Tibial nerve (tissue), 3 donors: ENCODE results near the gene MED7.

Experiments
- POLR2A ChIP-seq, 2 donors: fragments of 450-650 bp; IDR thresholded peaks; one replicate each; pipeline ENCODE4 v1.6.1; 2017; ENCODE audit warnings: antibody characterized with exemption in 2 of 2, mild to moderate bottlenecking in 2 of 2, moderate library complexity in 2 of 2
- TF ChIP-seq, protein P1 (sequence below), 5 experiments: fragments of 200-600 bp in 3 of 5; fragments of 450-650 bp in 2 of 5; sonication (generic) in 3 of 5; IDR thresholded peaks; one replicate each; pipeline ENCODE4 v1.5.1; 2016 to 2019; ENCODE audit warnings: antibody characterized with exemption in 5 of 5, mild to moderate bottlenecking in 3 of 5, moderate library complexity in 2 of 5

DNA sequence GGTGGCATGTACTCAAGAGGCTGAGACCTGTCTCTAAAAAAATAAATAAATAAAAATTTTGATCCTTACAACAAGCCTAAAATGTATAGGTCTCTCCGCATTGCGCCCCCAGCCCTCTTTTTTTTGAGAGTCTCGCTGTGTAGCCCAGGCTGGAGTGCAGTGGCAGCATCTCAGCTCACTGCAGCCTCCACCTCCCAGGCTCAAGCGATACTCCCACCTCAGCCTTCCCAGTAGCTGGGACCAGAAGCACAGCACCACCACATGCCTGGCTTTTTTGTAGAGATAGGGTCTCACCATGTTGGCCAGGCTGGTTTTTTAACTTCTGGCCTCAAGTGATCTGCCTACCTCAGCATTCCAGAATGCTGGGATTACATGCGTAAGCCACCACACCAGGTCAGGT, 25.6 kb upstream of the MED7 start:
- TF ChIP-seq POLR2A (IDR thresholded peaks at IDR 0.05) = no peak
- TF ChIP-seq, protein P1, sequence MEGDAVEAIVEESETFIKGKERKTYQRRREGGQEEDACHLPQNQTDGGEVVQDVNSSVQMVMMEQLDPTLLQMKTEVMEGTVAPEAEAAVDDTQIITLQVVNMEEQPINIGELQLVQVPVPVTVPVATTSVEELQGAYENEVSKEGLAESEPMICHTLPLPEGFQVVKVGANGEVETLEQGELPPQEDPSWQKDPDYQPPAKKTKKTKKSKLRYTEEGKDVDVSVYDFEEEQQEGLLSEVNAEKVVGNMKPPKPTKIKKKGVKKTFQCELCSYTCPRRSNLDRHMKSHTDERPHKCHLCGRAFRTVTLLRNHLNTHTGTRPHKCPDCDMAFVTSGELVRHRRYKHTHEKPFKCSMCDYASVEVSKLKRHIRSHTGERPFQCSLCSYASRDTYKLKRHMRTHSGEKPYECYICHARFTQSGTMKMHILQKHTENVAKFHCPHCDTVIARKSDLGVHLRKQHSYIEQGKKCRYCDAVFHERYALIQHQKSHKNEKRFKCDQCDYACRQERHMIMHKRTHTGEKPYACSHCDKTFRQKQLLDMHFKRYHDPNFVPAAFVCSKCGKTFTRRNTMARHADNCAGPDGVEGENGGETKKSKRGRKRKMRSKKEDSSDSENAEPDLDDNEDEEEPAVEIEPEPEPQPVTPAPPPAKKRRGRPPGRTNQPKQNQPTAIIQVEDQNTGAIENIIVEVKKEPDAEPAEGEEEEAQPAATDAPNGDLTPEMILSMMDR (IDR thresholded peaks at IDR 0.05) = no peak
